ENCODE data around the gene RDH16. TPM values are rescaled to one million over a fixed set of nuclear protein-coding genes. Genes with fewer than 3 reads are reported as not detected.

RDH16 gene, protein sequence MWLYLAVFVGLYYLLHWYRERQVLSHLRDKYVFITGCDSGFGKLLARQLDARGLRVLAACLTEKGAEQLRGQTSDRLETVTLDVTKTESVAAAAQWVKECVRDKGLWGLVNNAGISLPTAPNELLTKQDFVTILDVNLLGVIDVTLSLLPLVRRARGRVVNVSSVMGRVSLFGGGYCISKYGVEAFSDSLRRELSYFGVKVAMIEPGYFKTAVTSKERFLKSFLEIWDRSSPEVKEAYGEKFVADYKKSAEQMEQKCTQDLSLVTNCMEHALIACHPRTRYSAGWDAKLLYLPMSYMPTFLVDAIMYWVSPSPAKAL
- under 0.01 and 0.28 TPM in 2 replicates for total RNA-seq

DNA sequence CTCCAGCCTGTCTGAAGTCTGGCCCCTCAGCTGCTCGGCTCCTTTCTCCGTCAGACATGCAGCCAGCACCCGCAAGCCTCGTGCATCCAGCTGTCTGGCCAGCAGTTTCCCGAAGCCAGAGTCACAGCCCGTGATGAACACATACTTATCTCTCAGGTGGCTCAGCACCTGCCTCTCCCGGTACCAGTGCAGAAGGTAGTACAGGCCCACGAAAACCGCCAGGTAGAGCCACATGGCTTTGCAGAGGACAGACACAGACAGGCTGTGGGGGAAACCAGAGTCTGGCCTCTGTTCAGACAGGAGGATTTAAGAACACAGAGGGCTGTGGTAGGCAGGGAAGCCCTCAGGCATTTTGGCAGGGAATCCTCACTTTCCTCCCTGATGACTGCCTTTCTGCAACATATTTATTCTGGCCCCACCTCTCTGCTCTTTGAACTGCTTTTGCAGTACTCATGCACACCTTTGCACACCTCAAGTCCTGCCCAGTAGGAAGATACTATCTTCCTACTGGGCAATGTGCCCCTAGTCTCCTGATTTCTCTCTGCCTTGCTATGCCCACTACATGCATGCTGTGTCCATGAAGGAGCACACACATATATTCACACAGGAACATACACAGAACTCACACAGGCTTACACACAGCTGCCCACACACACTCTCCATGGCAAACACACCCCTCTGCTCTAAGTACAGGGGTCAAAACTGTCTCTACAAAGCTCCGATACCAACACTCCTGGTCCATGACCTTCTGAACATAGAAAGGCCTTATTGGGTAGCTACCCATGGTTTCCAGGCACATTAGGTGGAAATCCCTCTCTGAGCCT, at the start of gene RDH16:
RDH16 (minus strand) TSS at position 380 of the 824 bp plus-strand sequence; CDS start at position 234, 146 bp downstream.

DNA sequence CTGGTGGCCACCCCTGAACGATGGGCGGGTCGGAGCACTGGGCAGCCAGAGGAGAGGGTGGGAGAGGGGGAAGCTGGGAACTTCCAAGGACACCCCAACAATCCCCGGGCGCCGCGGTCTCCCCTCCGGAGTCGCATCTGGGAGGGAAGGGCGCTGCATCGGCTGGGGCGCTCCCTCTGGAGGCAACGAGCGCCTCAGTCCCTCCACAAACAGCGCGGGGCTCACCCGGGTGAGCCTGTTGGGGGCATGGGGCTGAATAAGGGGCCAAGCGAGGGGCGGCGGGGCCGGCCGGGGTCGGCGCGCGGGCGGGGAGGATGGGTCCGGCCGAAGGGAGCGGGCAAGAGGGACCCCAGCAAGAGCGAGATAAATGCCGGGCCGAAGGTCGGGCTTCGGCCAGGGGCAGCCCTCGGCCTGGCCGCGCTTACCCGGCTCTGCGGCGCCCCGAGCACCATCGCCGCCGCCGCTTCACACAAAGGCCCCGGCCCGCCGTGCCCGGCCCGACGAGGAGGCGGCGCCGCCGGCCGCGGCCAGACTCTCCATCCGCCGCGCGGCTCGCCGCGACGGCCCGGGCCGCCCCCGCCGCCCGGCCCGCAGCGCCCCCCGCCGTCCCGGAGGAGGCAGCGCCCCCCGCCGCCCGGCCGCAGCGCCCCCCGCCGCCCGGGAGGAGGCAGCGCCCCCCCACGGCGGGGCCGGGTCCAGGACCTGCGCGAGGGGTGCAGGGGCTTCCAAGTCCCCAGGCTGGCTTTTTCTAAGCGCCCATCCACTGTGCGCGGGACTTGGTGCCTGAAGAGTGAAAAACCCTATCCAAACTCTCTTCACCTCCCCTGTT, 48.8 kb upstream of the RDH16 start, which contains the start of gene ZBTB39:
ZBTB39 (minus strand) TSS at position 567 of the 829 bp plus-strand sequence. CDS start 1,629 bp downstream, outside the sequence.

DNA sequence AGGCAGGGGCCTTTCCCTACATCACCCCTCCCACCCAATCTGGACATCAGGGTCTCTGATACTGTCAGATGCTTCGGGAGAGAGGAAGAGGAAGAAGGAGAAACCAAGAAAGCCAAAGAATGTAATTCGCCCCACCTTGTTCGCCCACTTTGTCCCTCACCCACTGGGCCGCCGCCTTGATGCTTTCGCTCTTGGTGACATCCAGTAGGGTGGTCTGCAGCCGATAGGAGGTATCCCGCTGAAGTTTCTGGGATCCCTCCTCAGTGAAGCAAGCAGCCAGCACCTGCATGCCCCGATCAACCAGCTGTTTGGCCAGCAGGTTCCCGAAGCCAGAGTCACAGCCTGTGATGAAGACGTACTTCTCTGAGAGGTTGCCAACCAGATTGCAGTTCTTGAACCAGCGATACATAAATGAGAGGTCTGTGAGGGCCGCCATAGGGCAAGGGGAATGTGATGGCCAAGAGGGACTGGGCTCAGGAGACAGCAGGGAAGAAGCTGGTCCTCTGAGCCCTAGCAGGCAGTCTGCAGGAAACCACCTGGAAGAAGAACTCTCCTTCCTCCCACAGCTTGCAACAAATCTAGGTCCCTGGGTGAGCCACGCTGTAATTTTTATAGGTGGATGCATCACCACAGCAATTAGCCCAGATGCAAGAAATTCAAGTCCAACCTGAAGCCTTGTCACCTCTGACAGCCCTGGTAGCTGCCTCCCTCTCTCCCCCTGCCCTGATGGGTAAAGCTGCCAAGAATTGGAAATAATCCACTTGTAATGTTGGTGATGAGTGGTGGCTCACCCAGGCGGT, 23.4 kb downstream of the RDH16 start, which contains the start of gene SDR9C7:
SDR9C7 (minus strand) TSS at position 583 of the 800 bp plus-strand sequence; CDS start at position 436, 147 bp downstream.

Other genes with a start within 250 kb of the RDH16 start
- 1,633 and 1,682 TPM in 2 replicates for gene NACA, start 232.3 kb downstream of the RDH16 start, total RNA-seq
- 4.6 and 8.3 TPM in 2 replicates for gene PRIM1, start 205.3 kb downstream of the RDH16 start, total RNA-seq
- gene HSD17B6, start 194.3 kb downstream of the RDH16 start, total RNA-seq = 0.18 and 0.47 TPM in 2 replicates
- not detected in 2 replicates for gene SDR9C7, start 23.2 kb downstream of the RDH16 start, total RNA-seq
- gene ZBTB39, start 48.9 kb upstream of the RDH16 start, total RNA-seq = 5.7 and 6.3 TPM in 2 replicates
- gene TAC3, start 58.9 kb upstream of the RDH16 start, total RNA-seq = not detected in 2 replicates
- gene MYO1A, start 92.5 kb upstream of the RDH16 start, total RNA-seq = under 0.01 TPM in 1 of 2 replicates, not detected in the other
- gene NEMP1, start 121.2 kb upstream of the RDH16 start, total RNA-seq = 6.3 TPM in 2 replicates
- gene NAB2, start 131.5 kb upstream of the RDH16 start, total RNA-seq = 10.9 and 16.8 TPM in 2 replicates
- 54.3 and 68.1 TPM in 2 replicates for gene STAT6, start 153.8 kb upstream of the RDH16 start, total RNA-seq
- gene LRP1, start 170.9 kb upstream of the RDH16 start, total RNA-seq = 4.1 and 46.5 TPM in 2 replicates
- not detected in 2 replicates for gene LRP1-AS, start 190.0 kb upstream of the RDH16 start, total RNA-seq